D721Med (cell line): ENCODE data around the gene CKAP5.

Experiments used
- DNase-seq: peaks from one replicate; pipeline ENCODE4 v3.0.0; 2011; ENCODE audit warnings: low spot score; ENCODE audit not compliant: insufficient read length
- FAIRE-seq: peaks from 2 replicates; lab custom pipeline; 2011; peaks lifted over from hg19 to GRCh38; lab: Jason Lieb, UNC
- TF ChIP-seq, protein P1 (sequence below): IDR thresholded peaks from 2 replicates; pipeline ENCODE4 v1.5.1; 2012; ENCODE audit warnings: mild to moderate bottlenecking, control low read depth; ENCODE audit not compliant: insufficient read depth; ENCODE audit errors: missing control alignments

Gene CKAP5

GRCh38 chr11:46729110-46730027 lies 116.7 kb downstream of the CKAP5 start:
- TF ChIP-seq, protein P1, sequence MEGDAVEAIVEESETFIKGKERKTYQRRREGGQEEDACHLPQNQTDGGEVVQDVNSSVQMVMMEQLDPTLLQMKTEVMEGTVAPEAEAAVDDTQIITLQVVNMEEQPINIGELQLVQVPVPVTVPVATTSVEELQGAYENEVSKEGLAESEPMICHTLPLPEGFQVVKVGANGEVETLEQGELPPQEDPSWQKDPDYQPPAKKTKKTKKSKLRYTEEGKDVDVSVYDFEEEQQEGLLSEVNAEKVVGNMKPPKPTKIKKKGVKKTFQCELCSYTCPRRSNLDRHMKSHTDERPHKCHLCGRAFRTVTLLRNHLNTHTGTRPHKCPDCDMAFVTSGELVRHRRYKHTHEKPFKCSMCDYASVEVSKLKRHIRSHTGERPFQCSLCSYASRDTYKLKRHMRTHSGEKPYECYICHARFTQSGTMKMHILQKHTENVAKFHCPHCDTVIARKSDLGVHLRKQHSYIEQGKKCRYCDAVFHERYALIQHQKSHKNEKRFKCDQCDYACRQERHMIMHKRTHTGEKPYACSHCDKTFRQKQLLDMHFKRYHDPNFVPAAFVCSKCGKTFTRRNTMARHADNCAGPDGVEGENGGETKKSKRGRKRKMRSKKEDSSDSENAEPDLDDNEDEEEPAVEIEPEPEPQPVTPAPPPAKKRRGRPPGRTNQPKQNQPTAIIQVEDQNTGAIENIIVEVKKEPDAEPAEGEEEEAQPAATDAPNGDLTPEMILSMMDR: no peak
- no peak for FAIRE-seq
- DNase-seq: no peak

- FAIRE-seq (no peak), DNase-seq (no peak)
- TF ChIP-seq, protein P1: no peak
Measured at GRCh38 chr11:46728659-46729040, 117.4 kb downstream of the CKAP5 start.

DNA sequence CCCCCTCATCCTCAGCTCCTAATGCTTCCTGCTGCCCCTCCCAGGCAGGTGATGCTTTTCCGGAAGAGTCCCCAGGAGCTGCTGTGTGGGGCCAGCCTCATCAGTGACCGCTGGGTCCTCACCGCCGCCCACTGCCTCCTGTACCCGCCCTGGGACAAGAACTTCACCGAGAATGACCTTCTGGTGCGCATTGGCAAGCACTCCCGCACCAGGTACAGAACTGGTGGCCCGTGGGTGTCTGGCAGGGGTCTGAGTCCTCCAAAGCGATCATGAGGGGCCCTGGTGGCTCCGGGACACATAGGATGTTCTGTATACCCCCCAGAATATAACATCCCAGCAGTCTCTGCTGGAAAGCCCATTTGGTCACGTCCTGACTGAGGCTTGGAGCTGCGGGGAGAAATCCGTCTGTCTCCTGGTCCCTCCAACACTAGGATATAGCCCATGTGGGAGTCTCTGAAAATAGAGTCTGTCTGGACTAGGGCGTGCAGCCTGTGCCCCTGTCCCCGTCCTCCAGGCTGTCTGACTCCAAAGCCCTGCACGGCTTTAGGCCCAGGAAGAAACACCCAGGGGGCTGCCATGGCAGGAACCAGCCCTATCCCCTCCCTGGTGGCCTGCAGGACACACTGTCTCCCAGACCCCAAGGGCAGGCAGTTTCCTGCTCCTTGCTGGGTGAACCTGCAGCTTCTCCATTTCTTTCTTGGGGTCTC lies 118.0 kb downstream of the CKAP5 start:
- TF ChIP-seq, protein P1: no peak
- DNase-seq (no peak), FAIRE-seq (no peak)

DNA sequence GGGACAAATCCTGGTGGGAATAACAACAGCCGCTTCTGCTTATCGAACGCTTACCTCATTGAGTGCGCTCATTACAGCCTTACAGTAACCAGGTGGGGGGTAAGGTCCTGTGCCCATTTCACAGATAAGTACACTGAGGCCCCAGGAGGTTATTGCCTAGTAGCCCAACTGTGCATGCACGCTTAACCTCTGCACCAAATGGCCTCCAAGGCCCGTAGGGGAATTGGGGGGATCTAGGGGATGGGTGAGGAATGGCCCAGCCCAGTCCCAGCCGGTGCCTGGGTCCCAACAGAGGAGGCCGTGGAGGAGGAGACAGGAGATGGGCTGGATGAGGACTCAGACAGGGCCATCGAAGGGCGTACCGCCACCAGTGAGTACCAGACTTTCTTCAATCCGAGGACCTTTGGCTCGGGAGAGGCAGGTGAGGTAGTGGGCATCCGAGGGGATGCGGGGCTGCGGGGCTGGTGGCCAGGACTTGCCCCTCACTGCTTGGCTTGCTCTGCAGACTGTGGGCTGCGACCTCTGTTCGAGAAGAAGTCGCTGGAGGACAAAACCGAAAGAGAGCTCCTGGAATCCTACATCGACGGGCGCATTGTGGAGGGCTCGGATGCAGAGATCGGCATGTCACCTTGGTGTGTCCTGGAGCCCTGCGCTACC lies 119.7 kb downstream of the CKAP5 start:
- no peak for FAIRE-seq
- DNase-seq: no peak
- TF ChIP-seq, protein P1: no peak

GRCh38 chr11:46725338-46726205 lies 120.5 kb downstream of the CKAP5 start:
- TF ChIP-seq, protein P1: no peak
- DNase-seq (no peak), FAIRE-seq (no peak)

GRCh38 chr11:46724088-46724487 lies 122.0 kb downstream of the CKAP5 start:
- no peak for DNase-seq
- TF ChIP-seq, protein P1: no peak
- FAIRE-seq: no peak
